Astrocyte of the spinal cord (primary cell): ENCODE data around the gene FARP1.
"Not testable (repeated sequence)": the region's sequence is repeated elsewhere in the genome, so short reads cannot be mapped to it uniquely, and the experiment has no call there.

Experiments used
- DNase-seq: peaks from one replicate; pipeline ENCODE4 v3.0.0; 2011; ENCODE audit warnings: low read depth, low spot score
- H3K4me3 ChIP-seq: 2 replicates; pipeline ENCODE4 v1.5.1; 2011; ENCODE audit warnings: low read depth, mild to moderate bottlenecking, low read length, moderate library complexity
- CTCF ChIP-seq: IDR thresholded peaks from 2 replicates; pipeline ENCODE4 v1.5.1; 2012; ENCODE audit warnings: low read depth, mild to moderate bottlenecking, low read length, inconsistent platforms
- in situ Hi-C: cut with HindIII; loops from 2 replicates; pipeline ENCODE4 v1.10.0; 2017; ENCODE audit warnings: low sequenced_read_pairs

Gene FARP1

GRCh38 chr13:98264877-98265276 lies 122.0 kb downstream of the FARP1 start:
- in situ Hi-C loops, result no loop called here
- no peak for TF ChIP-seq CTCF
- no peak for DNase-seq
- H3K4me3 ChIP-seq, result no peak overlapping the region

- in situ Hi-C loops, result no loop called here
- no peak overlapping the region for H3K4me3 ChIP-seq
- DNase-seq, result peak; percentile 76
- no peak for TF ChIP-seq CTCF
Measured at GRCh38 chr13:98265692-98266551, 123.0 kb downstream of the FARP1 start.

- peak; percentile 79 for DNase-seq
- in situ Hi-C loops, result no loop called here
- H3K4me3 ChIP-seq, result peak overlapping the region; percentile 1
- no peak for TF ChIP-seq CTCF
Measured at GRCh38 chr13:98267080-98267912, 124.4 kb downstream of the FARP1 start.

- in situ Hi-C loops, result no loop called here
- DNase-seq, result no peak
- no peak for TF ChIP-seq CTCF
- no peak overlapping the region for H3K4me3 ChIP-seq
Measured at GRCh38 chr13:98269386-98269785, 126.5 kb downstream of the FARP1 start.

- no peak overlapping the region for H3K4me3 ChIP-seq
- in situ Hi-C loops, result no loop called here
- no peak for DNase-seq
- TF ChIP-seq CTCF, result no peak
Measured at GRCh38 chr13:98270819-98271218, 127.9 kb downstream of the FARP1 start.

GRCh38 chr13:98271646-98272045 lies 128.8 kb downstream of the FARP1 start:
- in situ Hi-C loops, DNase-seq, H3K4me3 ChIP-seq: not testable (repeated sequence)

- in situ Hi-C loops, result no loop called here
- DNase-seq, result no peak
- no peak overlapping the region for H3K4me3 ChIP-seq
- no peak for TF ChIP-seq CTCF
Measured at GRCh38 chr13:98272549-98272948, 129.7 kb downstream of the FARP1 start.
